Measurements from ENCODE around the gene RHOT2.
"Not testable (repeated sequence)": the region's sequence is repeated elsewhere in the genome, so short reads cannot be mapped to it uniquely, and the experiment has no call there.

Gene RHOT2

GRCh38 chr16:682493-683395 is 14.8 kb downstream of the RHOT2 start:
- no peak for DNase-seq

GRCh38 chr16:683396-684070 is 15.6 kb downstream of the RHOT2 start:
- DNase-seq, result no peak

- peak; percentile 97 for DNase-seq
Observed at GRCh38 chr16:684071-684794, 16.3 kb downstream of the RHOT2 start, which contains the start of gene JMJD8. Gene JMJD8 (minus strand): TSS chr16:684334. CDS start chr16:684319, 15 bp downstream.

GRCh38 chr16:684961-685696 is 17.2 kb downstream of the RHOT2 start:
- no peak for DNase-seq

GRCh38 chr16:685967-686366 is 18.0 kb downstream of the RHOT2 start:
- DNase-seq, result no peak

- DNase-seq, result no peak
Observed at GRCh38 chr16:686459-687260, 18.7 kb downstream of the RHOT2 start.

GRCh38 chr16:687499-687898 is 19.6 kb downstream of the RHOT2 start:
- no peak for DNase-seq

GRCh38 chr16:689175-689897 is 21.4 kb downstream of the RHOT2 start:
- no peak for DNase-seq

GRCh38 chr16:691242-691641 is 23.3 kb downstream of the RHOT2 start:
- not testable (repeated sequence) for DNase-seq

GRCh38 chr16:692356-693108 is 24.6 kb downstream of the RHOT2 start:
- DNase-seq, result no peak

- DNase-seq, result no peak
Observed at GRCh38 chr16:693364-693763, 25.4 kb downstream of the RHOT2 start.

GRCh38 chr16:693766-694165 is 25.8 kb downstream of the RHOT2 start:
- no peak for DNase-seq

- no peak for DNase-seq
Observed at GRCh38 chr16:694187-694862, 26.4 kb downstream of the RHOT2 start.

- DNase-seq, result no peak
Observed at GRCh38 chr16:694863-695354, 27.0 kb downstream of the RHOT2 start.

- peak; percentile 66 for DNase-seq
Observed at GRCh38 chr16:695355-696089, 27.6 kb downstream of the RHOT2 start.

GRCh38 chr16:698911-699671 is 31.2 kb downstream of the RHOT2 start:
- no peak for DNase-seq

- peak; percentile 53 for DNase-seq
Observed at GRCh38 chr16:700684-701584, 33.0 kb downstream of the RHOT2 start.

Data from stimulated activated CD4-positive, alpha-beta T cell treated with anti-CD3 and anti-CD28 coated beads, Interleukin-12 subunit alpha, Interleukin-12 subunit beta, amount 100 ng/mL, for 4 hours (primary cell).